ENCODE measurements around the gene CRISPLD2. TPM values are rescaled to one million over a fixed set of nuclear protein-coding genes. Genes with fewer than 3 reads are reported as not detected.

The CRISPLD2 gene
- total RNA-seq, 1 experiment from 2014 or later = 9.4 TPM

DNA sequence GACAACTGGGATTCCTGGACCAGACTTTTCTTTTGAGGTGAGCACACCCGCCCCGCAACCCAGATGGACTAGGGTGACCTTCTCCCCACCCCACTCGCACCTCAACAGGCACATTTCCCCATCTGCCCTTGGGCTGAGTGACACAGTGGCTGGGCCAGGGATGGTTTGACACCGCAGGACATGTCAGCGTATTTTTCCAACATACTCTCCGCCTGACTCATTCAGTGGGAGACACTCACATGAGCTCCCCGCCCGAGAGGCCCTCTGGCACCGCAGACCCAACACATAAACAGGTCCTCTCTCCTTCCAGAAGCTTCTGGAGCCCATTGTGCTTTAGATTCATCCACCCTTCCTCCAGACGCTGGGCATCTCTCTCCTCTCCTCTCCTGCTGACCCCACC is 122.1 kb downstream of the CRISPLD2 start:
- POLR2A ChIA-PET = no interaction called here
- DNase-seq (ENCODE audit: low spot score) (no peak), ATAC-seq (no peak)
- Mint-ChIP-seq H3K4me1 (peaks cover 4% of the 10 kb centered on the region; the same call in 1 of the 2 replicates), H3K36me3 (no peaks in the 10 kb centered on the region), H3K9me3 (no peaks in the 10 kb centered on the region), H3K27ac (no peak overlapping the region), H3K27me3 (ENCODE audit: low read depth) (no peaks in the 10 kb centered on the region), H3K4me3 (no peak overlapping the region)
- TF ChIP-seq ZNF416 (CRISPR knock-in tag; IDR thresholded peaks at IDR 0.05) = no peak
- CTCF ChIA-PET = interaction anchor here (0.6 to 4.4 kb wide), 3 partner anchors 10 to 42 kb away, joined by 3 to 29 read pairs (median 3); no protein-coding TSS in a partner anchor

DNA sequence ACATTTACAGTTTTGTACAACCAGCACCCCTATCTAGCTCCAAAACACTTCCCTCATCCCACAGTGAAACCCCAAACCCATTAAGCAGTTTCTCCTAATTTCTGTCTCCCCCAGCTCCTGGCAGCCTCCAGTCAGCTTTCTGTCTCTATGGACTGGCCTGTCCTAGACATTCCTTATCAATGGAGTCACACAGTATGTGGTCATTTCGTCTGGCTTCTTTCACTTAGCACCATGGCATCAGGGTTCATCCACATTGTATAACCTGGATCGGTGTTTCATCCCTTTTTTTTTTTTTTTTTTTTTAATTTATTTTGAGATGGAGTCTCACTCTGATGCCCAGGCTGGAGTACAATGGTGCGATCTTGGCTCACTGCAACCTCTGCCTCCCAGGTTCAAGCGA is 123.0 kb downstream of the CRISPLD2 start:
- ChIA-PET CTCF (interaction anchor here (1.2 to 4.4 kb wide), 2 partner anchors 9 to 17 kb away, joined by 3 to 29 read pairs; no protein-coding TSS in a partner anchor), POLR2A (interaction anchor here (0.7 kb wide), 1 partner anchor 174 kb away, joined by 4 read pairs; no protein-coding TSS in a partner anchor)
- H3K27ac Mint-ChIP-seq = no peak overlapping the region
- ATAC-seq = no peak
- no peaks in the 10 kb centered on the region for H3K9me3 Mint-ChIP-seq
- H3K4me1 Mint-ChIP-seq = peaks cover 4% of the 10 kb centered on the region; the same call in 1 of the 2 replicates
- H3K4me3 Mint-ChIP-seq = no peak overlapping the region
- no peak for DNase-seq (ENCODE audit: low spot score)
- H3K27me3 Mint-ChIP-seq (ENCODE audit: low read depth) = no peaks in the 10 kb centered on the region
- no peaks in the 10 kb centered on the region for H3K36me3 Mint-ChIP-seq
- TF ChIP-seq, protein P1, sequence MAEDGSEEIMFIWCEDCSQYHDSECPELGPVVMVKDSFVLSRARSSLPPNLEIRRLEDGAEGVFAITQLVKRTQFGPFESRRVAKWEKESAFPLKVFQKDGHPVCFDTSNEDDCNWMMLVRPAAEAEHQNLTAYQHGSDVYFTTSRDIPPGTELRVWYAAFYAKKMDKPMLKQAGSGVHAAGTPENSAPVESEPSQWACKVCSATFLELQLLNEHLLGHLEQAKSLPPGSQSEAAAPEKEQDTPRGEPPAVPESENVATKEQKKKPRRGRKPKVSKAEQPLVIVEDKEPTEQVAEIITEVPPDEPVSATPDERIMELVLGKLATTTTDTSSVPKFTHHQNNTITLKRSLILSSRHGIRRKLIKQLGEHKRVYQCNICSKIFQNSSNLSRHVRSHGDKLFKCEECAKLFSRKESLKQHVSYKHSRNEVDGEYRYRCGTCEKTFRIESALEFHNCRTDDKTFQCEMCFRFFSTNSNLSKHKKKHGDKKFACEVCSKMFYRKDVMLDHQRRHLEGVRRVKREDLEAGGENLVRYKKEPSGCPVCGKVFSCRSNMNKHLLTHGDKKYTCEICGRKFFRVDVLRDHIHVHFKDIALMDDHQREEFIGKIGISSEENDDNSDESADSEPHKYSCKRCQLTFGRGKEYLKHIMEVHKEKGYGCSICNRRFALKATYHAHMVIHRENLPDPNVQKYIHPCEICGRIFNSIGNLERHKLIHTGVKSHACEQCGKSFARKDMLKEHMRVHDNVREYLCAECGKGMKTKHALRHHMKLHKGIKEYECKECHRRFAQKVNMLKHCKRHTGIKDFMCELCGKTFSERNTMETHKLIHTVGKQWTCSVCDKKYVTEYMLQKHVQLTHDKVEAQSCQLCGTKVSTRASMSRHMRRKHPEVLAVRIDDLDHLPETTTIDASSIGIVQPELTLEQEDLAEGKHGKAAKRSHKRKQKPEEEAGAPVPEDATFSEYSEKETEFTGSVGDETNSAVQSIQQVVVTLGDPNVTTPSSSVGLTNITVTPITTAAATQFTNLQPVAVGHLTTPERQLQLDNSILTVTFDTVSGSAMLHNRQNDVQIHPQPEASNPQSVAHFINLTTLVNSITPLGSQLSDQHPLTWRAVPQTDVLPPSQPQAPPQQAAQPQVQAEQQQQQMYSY (CRISPR knock-in tag; IDR thresholded peaks at IDR 0.05) = no peak
- TF ChIP-seq ZNF416 (CRISPR knock-in tag; IDR thresholded peaks at IDR 0.05) (no peak), TEAD1 (CRISPR knock-in tag; IDR thresholded peaks at IDR 0.05) (no peak), NFYB (CRISPR knock-in tag; conservative IDR thresholded peaks at IDR 0.05; ENCODE audit: low read depth) (no peak), RORB (CRISPR knock-in tag; IDR thresholded peaks at IDR 0.05) (no peak), ELF4 (CRISPR knock-in tag; IDR thresholded peaks at IDR 0.05; ENCODE audit: low read depth) (no peak), IRF2 (CRISPR knock-in tag; IDR thresholded peaks at IDR 0.05; ENCODE audit: borderline replicate concordance, low read depth) (no peak), ZNF138 (CRISPR knock-in tag; conservative IDR thresholded peaks at IDR 0.05) (no peak), NFE2L1 (CRISPR knock-in tag; IDR thresholded peaks at IDR 0.05) (no peak), ZNF121 (CRISPR knock-in tag; IDR thresholded peaks at IDR 0.05) (no peak), SMAD4 (CRISPR knock-in tag; IDR thresholded peaks at IDR 0.05) (no peak), ETV6 (CRISPR knock-in tag; IDR thresholded peaks at IDR 0.05) (no peak), ESRRA (CRISPR knock-in tag; IDR thresholded peaks at IDR 0.05; ENCODE audit: borderline replicate concordance) (no peak), FOXJ3 (CRISPR knock-in tag; IDR thresholded peaks at IDR 0.05; ENCODE audit: borderline replicate concordance) (no peak), EMX1 (CRISPR knock-in tag; IDR thresholded peaks at IDR 0.05) (no peak)
- TF ChIP-seq, protein P2, sequence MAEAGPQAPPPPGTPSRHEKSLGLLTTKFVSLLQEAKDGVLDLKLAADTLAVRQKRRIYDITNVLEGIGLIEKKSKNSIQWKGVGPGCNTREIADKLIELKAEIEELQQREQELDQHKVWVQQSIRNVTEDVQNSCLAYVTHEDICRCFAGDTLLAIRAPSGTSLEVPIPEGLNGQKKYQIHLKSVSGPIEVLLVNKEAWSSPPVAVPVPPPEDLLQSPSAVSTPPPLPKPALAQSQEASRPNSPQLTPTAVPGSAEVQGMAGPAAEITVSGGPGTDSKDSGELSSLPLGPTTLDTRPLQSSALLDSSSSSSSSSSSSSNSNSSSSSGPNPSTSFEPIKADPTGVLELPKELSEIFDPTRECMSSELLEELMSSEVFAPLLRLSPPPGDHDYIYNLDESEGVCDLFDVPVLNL (CRISPR knock-in tag; IDR thresholded peaks at IDR 0.05; ENCODE audit: borderline replicate concordance, low read depth) = no peak
- TF ChIP-seq, protein P3, sequence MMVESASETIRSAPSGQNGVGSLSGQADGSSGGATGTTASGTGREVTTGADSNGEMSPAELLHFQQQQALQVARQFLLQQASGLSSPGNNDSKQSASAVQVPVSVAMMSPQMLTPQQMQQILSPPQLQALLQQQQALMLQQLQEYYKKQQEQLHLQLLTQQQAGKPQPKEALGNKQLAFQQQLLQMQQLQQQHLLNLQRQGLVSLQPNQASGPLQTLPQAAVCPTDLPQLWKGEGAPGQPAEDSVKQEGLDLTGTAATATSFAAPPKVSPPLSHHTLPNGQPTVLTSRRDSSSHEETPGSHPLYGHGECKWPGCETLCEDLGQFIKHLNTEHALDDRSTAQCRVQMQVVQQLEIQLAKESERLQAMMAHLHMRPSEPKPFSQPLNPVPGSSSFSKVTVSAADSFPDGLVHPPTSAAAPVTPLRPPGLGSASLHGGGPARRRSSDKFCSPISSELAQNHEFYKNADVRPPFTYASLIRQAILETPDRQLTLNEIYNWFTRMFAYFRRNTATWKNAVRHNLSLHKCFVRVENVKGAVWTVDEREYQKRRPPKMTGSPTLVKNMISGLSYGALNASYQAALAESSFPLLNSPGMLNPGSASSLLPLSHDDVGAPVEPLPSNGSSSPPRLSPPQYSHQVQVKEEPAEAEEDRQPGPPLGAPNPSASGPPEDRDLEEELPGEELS (CRISPR knock-in tag; IDR thresholded peaks at IDR 0.05) = no peak
- TF ChIP-seq, protein P4, sequence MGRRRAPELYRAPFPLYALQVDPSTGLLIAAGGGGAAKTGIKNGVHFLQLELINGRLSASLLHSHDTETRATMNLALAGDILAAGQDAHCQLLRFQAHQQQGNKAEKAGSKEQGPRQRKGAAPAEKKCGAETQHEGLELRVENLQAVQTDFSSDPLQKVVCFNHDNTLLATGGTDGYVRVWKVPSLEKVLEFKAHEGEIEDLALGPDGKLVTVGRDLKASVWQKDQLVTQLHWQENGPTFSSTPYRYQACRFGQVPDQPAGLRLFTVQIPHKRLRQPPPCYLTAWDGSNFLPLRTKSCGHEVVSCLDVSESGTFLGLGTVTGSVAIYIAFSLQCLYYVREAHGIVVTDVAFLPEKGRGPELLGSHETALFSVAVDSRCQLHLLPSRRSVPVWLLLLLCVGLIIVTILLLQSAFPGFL (CRISPR knock-in tag; IDR thresholded peaks at IDR 0.05; ENCODE audit: borderline replicate concordance) = no peak
- TF ChIP-seq, protein P5, sequence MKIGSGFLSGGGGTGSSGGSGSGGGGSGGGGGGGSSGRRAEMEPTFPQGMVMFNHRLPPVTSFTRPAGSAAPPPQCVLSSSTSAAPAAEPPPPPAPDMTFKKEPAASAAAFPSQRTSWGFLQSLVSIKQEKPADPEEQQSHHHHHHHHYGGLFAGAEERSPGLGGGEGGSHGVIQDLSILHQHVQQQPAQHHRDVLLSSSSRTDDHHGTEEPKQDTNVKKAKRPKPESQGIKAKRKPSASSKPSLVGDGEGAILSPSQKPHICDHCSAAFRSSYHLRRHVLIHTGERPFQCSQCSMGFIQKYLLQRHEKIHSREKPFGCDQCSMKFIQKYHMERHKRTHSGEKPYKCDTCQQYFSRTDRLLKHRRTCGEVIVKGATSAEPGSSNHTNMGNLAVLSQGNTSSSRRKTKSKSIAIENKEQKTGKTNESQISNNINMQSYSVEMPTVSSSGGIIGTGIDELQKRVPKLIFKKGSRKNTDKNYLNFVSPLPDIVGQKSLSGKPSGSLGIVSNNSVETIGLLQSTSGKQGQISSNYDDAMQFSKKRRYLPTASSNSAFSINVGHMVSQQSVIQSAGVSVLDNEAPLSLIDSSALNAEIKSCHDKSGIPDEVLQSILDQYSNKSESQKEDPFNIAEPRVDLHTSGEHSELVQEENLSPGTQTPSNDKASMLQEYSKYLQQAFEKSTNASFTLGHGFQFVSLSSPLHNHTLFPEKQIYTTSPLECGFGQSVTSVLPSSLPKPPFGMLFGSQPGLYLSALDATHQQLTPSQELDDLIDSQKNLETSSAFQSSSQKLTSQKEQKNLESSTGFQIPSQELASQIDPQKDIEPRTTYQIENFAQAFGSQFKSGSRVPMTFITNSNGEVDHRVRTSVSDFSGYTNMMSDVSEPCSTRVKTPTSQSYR (CRISPR knock-in tag; IDR thresholded peaks at IDR 0.05) = no peak

Data from WTC11 (cell line).